Renal cortex interstitium (tissue), 11 donors: ENCODE measurements around the gene CAMK1D. TPM values are rescaled to one million over a fixed set of nuclear protein-coding genes. Genes with fewer than 3 reads are reported as not detected.
"Not testable (repeated sequence)": the region's sequence is repeated elsewhere in the genome, so short reads cannot be mapped to it uniquely, and the experiment has no call there.

Experiments used
- DNase-seq, 11 donors: peaks; one replicate each; pipeline ENCODE4 v3.0.0-alpha.2; 2013; ENCODE audit warnings: low read depth in 9 of 11, low spot score in 4 of 11; ENCODE audit errors: extremely low read depth in 1 of 11
- polyA plus RNA-seq, 3 donors: library from polyadenylated mRNA; unstranded; fragments of 120-200 nt; gene quantifications; one replicate each; pipeline ENCODE4 v1.2.1, GENCODE V29; 2013; ENCODE audit not compliant: insufficient read length in 3 of 3

CAMK1D gene
- polyA plus RNA-seq, 3 donors: 10.5 to 13.0 (median 10.8) TPM

DNA sequence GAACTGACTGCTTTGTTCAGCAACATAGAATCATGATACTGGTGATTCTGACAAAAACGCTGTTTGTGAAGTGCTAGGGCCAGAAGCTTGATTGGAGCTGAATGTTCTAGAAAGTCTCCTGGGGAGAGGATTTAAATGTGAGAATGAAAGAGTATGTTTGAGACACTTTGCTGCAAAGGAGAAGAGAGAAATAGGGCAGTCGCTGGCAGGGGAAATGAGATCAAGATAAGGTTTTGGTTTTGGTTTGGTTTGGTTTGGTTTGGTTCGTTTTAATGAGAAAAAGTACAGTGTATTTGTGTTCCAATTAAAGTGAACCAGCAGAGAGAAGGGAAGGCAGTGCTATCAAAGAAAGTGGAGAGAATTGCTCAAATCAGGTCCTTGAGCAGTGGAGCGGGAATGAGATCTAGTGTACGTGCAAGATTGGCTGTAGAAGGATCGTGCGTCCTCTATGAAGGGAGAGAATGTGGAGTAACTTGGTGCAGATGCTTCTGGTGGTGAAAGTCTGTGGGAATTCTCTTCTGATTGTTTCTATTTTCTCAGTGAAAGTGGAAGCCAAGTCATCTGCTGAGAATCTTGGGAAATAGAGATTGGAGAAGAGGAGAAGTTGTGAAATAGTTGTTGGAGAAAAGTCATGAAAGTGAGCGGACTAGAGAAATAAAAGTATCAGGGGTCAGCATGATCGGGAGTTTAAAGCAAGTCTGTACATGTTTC is 381.6 kb downstream of the CAMK1D start:
- no peak for DNase-seq

DNA sequence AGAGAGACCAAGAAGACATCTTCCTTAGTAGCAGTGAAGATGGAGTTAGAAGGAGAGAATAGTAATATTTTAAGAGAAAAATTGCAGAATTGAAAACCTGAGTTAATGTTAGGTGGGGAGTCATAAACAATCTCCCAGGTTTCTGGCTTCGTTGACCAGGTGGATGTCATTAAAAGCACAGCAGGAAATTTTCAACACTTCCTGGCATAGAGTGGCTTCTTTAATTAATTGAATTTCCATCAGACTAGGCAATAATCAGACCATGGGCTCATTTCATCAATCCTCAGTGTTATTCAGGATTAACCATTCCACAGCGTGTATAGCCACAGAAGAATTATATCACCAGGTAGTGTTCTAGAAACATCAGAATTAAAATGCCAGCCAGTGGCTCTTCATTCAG is 383.9 kb downstream of the CAMK1D start:
- no peak for DNase-seq

DNA sequence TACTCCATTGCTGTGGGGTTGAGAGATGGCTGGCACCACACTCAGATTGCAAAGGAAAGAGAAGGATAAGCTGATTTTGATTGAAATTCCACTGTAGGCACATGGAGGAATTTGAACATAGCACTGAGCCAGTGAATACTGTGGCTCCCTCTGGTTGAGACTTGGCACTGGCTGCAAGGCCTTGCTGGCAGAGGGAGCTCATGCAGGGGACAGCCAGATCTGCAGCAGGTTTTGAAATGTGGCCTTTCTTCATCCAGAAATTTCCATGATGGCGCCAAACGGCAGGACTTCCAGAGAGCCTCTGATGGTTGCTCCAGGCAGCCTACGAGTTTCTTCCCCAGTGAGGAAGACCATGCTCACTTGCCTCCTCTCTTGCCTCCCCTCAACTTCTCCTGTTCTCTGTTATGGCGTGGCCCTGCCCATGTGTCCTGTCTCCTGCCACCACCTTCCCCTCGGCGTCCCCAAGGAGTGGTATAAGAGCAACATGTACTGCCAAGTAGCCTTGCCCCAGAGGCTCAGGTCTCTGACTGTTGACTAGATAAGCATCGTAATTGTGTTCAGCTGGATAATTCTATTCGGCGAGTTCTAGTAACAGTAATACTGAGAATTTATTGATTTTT is 386.6 kb downstream of the CAMK1D start:
- no peak for DNase-seq

DNA sequence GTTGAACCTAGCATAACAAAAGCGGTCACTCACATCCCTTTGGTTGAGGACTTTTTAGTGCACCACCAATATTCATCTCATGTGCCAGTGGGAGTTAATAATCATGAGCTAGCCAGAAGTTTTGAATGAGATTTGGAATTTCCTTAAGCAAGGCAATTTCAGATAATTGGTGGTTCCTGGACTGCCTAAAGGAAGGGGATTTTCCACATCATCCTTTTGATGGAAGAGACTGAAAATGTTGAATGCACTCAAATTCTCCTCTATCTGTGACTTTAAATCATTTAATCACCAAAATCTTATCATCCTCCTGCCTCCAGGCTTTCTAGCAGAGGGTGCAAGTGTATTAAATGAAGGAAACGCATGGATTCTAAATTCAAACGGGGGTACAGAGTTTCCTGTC is 391.5 kb downstream of the CAMK1D start:
- DNase-seq: no peak

DNA sequence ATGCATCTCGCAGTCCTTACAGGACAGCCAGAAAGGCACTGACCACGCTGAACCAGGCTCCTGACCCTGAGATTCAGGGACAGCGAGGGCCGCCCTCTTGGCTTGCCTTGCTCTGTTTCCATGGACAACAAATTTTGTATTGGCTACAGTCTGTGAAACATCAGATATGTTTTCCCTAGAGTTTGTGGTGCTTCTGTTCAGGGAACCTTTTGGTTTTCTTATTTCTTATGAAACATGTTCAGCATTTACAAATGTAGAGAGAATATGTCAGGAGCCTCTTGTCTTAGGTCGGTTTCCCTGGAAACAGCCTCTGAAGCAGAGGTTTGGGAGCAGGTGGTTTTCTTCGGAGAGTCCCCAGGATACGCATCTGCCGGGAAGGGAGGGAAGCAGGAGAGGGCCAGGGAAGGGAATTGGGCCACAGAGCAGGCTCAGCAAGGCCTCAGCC is 392.0 kb downstream of the CAMK1D start:
- DNase-seq: no peak

DNA sequence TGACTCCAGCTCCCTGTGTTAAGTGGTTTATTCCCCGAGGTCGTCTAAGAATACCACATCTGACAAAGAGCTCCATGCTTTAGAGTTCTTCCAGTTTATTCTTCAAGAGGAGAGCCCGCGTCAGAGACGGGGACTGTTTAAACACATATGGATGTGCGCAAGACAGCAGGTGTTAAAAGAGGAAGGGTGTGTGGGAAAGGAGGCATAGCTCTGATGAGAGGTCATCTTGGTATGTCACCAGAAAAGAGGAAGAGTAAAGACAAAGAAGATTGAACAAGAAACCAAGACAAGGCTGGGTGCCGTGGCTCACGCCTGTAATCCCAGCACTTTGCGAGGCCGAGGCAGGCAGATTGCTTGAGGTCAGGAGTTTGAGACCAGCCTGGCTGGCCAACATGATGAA is 393.4 kb downstream of the CAMK1D start:
- DNase-seq: no peak

DNA sequence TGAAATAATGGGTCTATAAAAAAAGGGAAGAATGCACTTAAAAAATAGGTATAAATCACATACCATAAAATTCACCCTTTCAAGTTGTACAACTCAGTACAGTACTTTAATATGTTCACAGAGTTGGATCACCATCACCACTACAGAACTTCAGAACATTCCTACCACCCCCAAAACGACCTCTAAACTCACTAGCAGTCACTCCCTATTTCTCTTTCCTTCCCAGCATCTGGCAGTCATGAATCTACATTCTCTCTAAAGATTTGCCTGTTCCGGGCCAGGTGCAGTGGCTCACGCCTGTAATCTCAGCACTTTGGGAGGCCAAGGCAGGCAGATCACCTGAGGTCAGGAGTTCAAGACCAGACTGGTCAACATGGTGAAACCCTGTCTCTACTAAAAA is 394.1 kb downstream of the CAMK1D start:
- DNase-seq: not testable (repeated sequence)

DNA sequence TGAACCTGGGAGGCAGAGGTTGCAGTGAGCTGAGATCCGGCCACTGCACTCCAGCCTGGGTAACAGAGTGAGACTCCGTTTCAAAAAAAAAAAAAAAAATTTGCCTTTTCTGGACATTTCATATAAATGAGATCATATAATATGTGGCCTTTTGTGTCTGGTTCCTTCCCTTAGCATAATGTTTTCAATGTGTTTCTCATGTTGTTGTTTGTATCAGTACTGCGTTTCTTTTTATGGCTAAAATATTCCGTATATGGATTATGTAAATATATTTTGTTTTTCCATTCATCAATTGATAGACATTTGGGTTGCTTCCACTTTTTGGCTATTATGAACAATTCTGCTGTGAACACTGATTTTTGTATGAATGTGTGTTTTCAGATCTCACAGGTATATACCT is 394.6 kb downstream of the CAMK1D start:
- DNase-seq: no peak

DNA sequence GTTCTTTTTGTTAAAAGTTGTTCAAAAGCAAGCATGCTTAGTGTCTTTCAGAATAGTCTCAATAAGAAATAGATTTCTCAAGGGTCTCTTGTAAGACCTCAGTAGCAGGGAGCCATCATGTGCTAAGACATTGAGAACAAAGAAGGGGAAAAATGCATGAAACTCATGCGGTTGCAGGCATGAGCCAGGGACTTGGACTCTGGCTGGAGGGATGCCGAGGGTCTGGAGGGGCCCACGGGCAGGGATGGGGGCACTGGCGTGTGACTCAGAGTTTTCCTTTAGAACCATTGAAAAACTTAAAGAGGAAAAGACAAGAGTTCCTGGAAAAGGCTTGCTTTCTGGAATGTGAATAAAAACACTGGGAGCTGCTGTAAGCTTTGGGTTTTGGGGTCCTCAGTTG is 398.8 kb downstream of the CAMK1D start:
- no peak for DNase-seq

DNA sequence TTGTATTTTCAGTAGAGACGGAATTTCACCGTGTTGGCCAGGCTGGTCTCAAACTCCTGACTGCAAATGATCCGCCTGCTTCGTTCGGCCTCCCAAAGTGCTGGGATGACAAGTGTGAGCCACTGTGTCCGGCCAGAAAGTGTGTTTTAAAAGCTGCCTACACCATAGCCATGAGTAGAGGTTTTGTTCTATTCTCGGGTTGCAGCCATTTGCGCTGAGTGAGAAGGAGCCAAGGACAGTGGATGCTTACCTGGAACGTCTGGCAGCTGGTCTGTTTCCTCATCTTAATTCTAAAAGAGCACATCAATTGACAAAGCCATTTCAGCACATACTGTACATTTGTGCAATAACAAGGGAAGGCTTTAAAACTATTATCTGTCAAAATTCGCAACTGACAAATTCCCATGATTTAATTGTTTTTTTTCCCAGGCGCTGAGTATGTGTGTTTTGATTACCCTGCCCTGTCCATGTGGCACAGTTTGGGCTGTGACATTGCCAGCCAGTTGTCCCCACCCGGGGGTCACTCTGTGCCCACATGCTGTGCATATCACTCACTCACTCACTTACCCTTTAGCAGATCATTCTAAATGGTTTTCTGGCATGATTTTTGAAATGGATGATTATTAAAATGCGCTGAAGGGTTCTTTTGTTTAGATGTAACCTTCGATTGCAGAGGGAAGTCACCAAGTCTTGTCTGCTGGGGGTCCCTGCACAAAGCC is 400.6 kb downstream of the CAMK1D start:
- DNase-seq: no peak

DNA sequence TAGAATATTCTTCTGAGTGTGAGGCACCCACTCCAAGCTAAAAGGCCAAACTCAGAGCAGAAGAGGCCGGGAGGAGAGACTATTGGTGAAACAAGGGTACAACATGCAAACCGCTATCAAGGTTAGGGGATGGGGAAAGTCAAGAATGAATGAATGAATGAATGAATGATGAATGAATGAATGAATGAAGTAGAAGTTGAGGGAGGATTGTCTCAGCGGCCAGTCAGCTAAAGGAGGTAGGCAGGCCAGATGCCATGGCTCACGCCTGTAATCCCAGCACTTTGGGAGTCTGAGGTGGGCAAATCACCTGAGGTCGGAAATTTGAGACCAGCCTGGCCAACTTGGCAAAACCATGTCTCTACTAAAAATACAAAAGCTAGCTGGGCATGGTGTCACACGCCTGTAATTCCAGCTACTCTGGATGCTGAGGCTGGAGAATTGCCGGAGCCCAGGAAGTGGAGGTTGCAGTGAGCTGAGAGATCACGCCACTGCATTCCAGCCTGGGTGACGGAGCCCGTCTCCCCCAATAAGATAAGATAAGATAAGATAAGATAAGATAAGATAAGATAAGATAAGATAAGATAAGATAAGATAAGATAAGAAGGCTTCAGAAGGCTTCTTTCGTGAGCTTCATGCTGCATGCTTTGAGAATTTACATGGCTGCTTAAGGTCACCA is 401.3 kb downstream of the CAMK1D start:
- no peak for DNase-seq

DNA sequence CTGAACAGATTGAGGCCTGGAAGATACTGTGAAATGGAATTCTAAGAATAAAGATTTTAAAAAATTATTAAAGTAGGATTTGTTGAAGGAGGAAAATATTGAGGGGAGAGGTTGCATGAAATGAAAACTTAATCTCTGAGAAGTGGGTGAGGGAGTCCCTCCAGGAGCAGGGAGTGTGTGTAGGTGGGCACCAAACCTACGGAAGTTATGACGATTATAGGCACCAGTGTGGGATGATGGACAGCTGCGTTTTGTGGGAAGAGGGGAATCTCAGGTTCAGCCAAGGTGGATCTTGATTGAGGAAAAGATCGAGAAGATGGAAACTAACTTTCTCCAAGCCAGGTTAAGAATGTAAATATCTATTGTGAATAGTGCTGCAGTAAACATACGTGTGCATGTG is 405.7 kb downstream of the CAMK1D start:
- no peak for DNase-seq

DNA sequence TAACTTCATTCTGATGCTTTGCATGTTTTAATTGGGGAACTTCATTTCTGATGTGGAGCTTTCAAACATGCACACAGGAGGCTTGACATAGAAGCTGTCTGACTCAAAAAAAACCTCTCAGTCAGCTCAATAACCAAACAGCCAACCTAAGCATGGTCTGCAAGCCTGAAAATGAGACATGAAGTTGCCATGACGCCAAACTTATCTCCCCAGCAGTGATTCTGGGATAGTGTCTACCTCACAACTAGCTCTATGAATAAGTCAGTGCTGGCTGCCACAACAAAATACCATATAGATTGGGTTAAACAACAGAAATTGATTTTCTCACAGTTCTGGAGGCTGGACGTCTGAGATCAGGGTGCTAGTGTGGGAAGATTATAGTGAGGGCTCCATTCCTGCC is 408.0 kb downstream of the CAMK1D start:
- DNase-seq: no peak

DNA sequence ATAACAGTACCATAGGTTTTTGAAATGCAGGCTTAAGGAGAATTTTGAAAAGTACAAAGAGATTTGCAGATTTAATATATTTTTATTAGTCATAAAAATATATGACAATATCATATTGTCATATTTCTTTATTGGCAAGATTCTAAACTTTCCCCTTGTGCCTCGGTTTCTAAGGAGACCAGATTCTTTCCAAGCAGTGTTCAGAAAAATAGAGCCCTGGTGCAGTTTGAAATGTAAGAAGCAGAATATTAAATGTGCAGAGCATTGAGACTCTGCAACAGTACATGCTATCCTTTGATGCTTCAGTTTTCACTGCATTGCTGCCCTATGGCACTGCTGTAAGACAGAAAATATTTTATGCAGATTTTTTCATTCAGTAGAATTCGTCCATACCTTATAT is 408.9 kb downstream of the CAMK1D start:
- DNase-seq: no peak

DNA sequence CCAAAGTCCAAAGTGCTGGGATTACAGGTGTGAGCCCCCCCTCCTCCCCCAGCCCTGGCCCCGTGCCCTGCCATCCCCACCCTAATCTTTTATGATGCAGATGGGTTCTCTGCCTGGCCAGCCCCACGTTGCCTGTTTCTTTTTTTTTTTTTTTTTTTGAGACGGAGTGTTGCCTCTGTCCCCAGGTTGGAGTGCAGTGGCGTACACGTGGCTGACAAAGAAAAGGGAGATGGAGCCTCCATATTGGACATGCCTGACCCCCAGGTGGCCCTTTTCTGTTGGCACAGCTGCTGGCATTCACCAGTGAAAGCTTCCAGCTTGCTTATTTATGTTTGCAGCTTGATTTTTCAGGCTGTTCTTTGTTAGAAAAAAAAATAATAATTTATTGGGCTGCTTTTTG is 416.9 kb downstream of the CAMK1D start:
- peak in 1 of 11 donors; percentile 39 for DNase-seq

DNA sequence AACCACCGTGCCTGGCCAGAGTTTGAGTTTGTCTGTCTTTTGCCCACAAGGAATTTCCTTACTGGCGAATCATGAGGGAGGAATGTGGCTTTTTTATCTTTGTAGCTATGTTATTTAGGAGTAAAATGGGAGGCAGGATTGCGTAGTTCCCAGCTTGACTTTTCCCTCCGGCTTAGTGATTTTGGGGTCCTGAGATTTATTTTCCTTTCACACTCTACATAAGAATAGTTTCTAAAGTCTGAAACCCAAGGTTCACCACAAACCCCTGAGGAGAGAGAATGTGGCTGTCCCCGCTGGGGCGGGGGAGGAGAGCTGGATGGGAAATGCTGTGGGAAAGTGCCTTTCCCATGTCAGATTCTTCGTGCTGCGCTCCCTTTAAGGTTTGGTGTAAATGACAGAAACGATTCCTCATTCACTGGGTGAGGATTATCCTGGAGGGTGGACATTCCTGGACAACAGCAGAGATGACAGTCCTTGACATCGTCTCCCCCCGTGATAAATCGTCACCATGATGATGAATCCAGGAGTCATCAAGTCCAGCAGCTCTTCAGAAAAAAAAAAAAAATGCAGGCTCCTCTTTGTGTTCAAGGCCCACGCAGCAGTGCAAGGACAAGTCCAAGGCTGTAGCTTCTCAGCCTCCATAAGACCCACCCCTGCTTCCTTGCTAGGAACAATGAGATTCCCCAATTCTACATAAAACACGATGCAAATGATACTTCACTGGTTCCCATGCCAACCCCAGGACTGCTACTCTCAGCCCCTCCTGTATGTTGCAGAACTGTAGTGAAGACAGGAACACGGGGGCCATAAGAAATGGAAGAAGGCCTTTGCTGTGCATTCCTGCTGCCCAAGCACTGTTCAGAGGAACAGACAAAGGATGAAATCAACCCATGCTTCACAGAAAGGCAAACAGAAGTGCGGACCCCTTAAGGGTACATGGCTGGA is 419.1 kb downstream of the CAMK1D start:
- DNase-seq: no peak

DNA sequence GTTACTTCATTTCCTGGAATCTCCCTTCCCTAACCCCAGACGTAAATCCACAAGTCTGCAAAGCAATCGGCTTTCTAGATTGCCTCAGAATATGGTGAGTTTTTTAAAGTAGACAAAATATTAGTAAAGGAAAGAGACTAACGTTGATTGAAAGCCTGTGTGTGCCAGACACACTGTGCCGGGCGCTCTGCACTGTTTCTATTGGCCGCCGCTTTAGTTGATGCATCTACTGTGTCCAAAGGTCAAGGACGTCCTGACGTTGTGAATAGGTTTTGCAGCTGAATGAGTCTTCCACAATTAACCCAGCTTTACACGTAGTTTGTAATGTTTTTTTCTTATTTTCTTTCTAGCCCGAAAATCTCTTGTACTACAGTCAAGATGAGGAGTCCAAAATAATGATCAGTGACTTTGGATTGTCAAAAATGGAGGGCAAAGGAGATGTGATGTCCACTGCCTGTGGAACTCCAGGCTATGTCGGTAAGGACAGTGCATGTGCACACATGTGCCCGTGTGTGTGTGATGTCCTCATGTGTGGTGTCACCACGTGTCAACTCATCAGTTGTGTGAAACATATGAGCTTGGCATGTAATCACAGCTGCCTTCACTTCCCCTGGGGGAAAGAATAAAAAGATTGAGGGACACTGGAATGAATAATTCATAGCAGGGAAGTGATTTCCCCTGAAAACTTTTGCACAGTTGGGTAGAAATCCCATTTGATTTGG is 420.1 kb downstream of the CAMK1D start:
- no peak for DNase-seq
